GM12878 (cell line): ENCODE data around the gene IARS2. TPM values are rescaled to one million over a fixed set of nuclear protein-coding genes. Genes with fewer than 3 reads are reported as not detected.

Experiments used
- ATAC-seq: fragments of 200-7000 bp; cut with Tn5 transposase; 3 replicates; pipeline ENCODE4 v1.9.1; 2020; ENCODE audit warnings: mild to moderate bottlenecking, moderate library complexity
- BruUV-seq: library from RNA; stranded (reverse); fragments of 400-500 nt; replicated peaks from 2 replicates; lab custom pipeline; 2021; lab: Mats Ljungman, UMichigan
- CTCF ChIA-PET: fragments of 300-600 bp; sonication (Branson Sonifier 250); formaldehyde crosslinking; extraction: SDS; loops from one replicate; lab custom pipeline; 2021; ENCODE audit warnings: inconsistent platforms; lab: Yijun Ruan, JAX
- POLR2A ChIA-PET: fragments of 350-600 bp; formaldehyde crosslinking; extraction: SDS; loops from one replicate; lab custom pipeline; 2021; ENCODE audit warnings: inconsistent platforms; lab: Charles Lee
- RAD21 ChIA-PET: fragments of 300-600 bp; sonication (Branson Sonifier 250); formaldehyde crosslinking; loops from one replicate; lab custom pipeline; 2023; ENCODE audit warnings: antibody characterized with exemption; ENCODE audit not compliant: unreplicated experiment; lab: Charles Lee
- SMC1A ChIA-PET: fragments of 300-600 bp; sonication (Branson Sonifier 250); formaldehyde crosslinking; loops from one replicate; lab custom pipeline; 2023; ENCODE audit not compliant: unreplicated experiment, uncharacterized antibody; lab: Charles Lee
- DNase-seq: peaks from one replicate; pipeline ENCODE4 v3.0.0-alpha.2; 2011; ENCODE audit warnings: low read depth, low spot score
- FAIRE-seq: peaks from 3 replicates; lab custom pipeline; 2011; peaks lifted over from hg19 to GRCh38; lab: Jason Lieb, UNC
- H2AFZ ChIP-seq: 2 replicates; pipeline ENCODE4 v1.6.0; 2011; ENCODE audit warnings: low read depth, low read length, control low read depth; ENCODE audit not compliant: control insufficient read depth
- H3K27ac ChIP-seq: 2 replicates; pipeline ENCODE4 v1.5.1; 2011; ENCODE audit warnings: control low read depth; ENCODE audit not compliant: control insufficient read depth, insufficient read depth
- H3K27me3 ChIP-seq, 2 experiments: replicated peaks in 1 of 2; 2 replicates each; pipeline versions ENCODE4 v1.6.0 to v1.6.1; 2011; ENCODE audit warnings: low read length in 1 of 2; ENCODE audit not compliant: control insufficient read depth in 2 of 2, insufficient read depth in 2 of 2
- H3K36me3 ChIP-seq, 2 experiments: 2 replicates each; pipeline ENCODE4 v1.5.1; 2011; ENCODE audit warnings: low read length in 1 of 2; ENCODE audit not compliant: control insufficient read depth in 2 of 2, insufficient read depth in 2 of 2
- H3K4me1 ChIP-seq: 2 replicates; pipeline ENCODE4 v1.6.1; 2011; ENCODE audit warnings: mild to moderate bottlenecking, low read length, moderate library complexity, mixed read lengths; ENCODE audit not compliant: control insufficient read depth, insufficient read depth
- H3K4me2 ChIP-seq: 2 replicates; pipeline ENCODE4 v1.6.0; 2011; ENCODE audit warnings: control low read depth; ENCODE audit not compliant: control insufficient read depth, insufficient read depth
- H3K4me3 ChIP-seq: fragments of 200-600 bp; sonication (generic); 2 replicates; pipeline ENCODE4 v1.5.1; 2016
- H3K79me2 ChIP-seq: 2 replicates; pipeline ENCODE4 v1.6.0; 2011; ENCODE audit warnings: low read length; ENCODE audit not compliant: control insufficient read depth, insufficient read depth
- H3K9ac ChIP-seq: 2 replicates; pipeline ENCODE4 v1.8.0; 2011; ENCODE audit warnings: low read length, control low read depth, mixed read lengths; ENCODE audit not compliant: control insufficient read depth, insufficient read depth
- H3K9me3 ChIP-seq: replicated peaks from 3 replicates; pipeline ENCODE4 v1.5.1; 2011; ENCODE audit warnings: mild to moderate bottlenecking, low read length; ENCODE audit not compliant: control insufficient read depth, insufficient read depth
- H4K20me1 ChIP-seq: 2 replicates; pipeline ENCODE4 v1.6.0; 2011; ENCODE audit not compliant: control insufficient read depth, insufficient read depth
- BMI1 ChIP-seq: fragments of 450-650 bp; IDR thresholded peaks from 2 replicates; pipeline ENCODE4 v1.6.1; 2016; ENCODE audit warnings: mild to moderate bottlenecking, moderate library complexity, borderline replicate concordance
- CHD2 ChIP-seq: IDR thresholded peaks from 2 replicates; pipeline ENCODE4 v1.6.1; 2011; ENCODE audit warnings: low read depth, low read length, improper control_type of control experiment, borderline replicate concordance
- IRF5 ChIP-seq: fragments of 450-650 bp; IDR thresholded peaks from 2 replicates; pipeline ENCODE4 v1.6.1; 2017; ENCODE audit warnings: borderline replicate concordance
- KLF5 ChIP-seq: fragments of 450-650 bp; IDR thresholded peaks from 2 replicates; pipeline ENCODE4 v1.6.1; 2014; ENCODE audit warnings: mild to moderate bottlenecking; ENCODE audit not compliant: partially characterized antibody
- PAX8 ChIP-seq: fragments of 450-650 bp; IDR thresholded peaks from 2 replicates; pipeline ENCODE4 v1.6.1; 2017; ENCODE audit warnings: mild to moderate bottlenecking, moderate library complexity
- POLR2AphosphoS5 ChIP-seq: IDR thresholded peaks from 2 replicates; pipeline ENCODE4 v1.6.1; 2011; ENCODE audit warnings: mild to moderate bottlenecking, low read length, inconsistent platforms
- SIN3A ChIP-seq: IDR thresholded peaks from 2 replicates; pipeline ENCODE4 v1.6.1; 2012; ENCODE audit warnings: low read depth, low read length, improper control_type of control experiment
- TARDBP ChIP-seq: IDR thresholded peaks from 2 replicates; pipeline ENCODE4 v1.6.1; 2016; ENCODE audit warnings: borderline replicate concordance
- ZSCAN29 ChIP-seq: fragments of 450-650 bp; IDR thresholded peaks from 2 replicates; pipeline ENCODE4 v1.6.1; 2017; ENCODE audit warnings: mild to moderate bottlenecking, moderate library complexity
- ZZZ3 ChIP-seq: IDR thresholded peaks from 2 replicates; pipeline ENCODE4 v1.6.1; 2011; ENCODE audit warnings: low read depth; ENCODE audit not compliant: control insufficient read depth, insufficient read length
- WGBS: methylation state at CpG from one replicate; pipeline ENCODE4 v1.1.6; 2016; ENCODE audit warnings: low lambda C conversion rate; ENCODE audit not compliant: insufficient replicate concordance, insufficient coverage; ENCODE audit errors: missing lambda C conversion rate; 5-methylcytosine and 5-hydroxymethylcytosine counted together
- in situ Hi-C: fragments of 300-500 bp; cut with MboI; formaldehyde crosslinking; loops from 9 replicates; pipeline ENCODE4 v1.14.3; 2018; ENCODE audit warnings: mixed read lengths
- intact Hi-C: fragments of 100-400 bp; cut with micrococcal nuclease; formaldehyde crosslinking; loops from one replicate; pipeline ENCODE4 v1.14.2; 2022; ENCODE audit not compliant: unreplicated experiment
- polyA plus RNA-seq, 11 experiments: library from polyadenylated mRNA; depleted of rRNA in 4 of 11; unstranded in 6 of 11; stranded (reverse) in 5 of 11; fragments of >200 nt; fragmentation: Nextera tagmentation in 4 of 11; fragmentation: Illumina TruSeq in 1 of 11; extraction: Ambion mirVana in 4 of 11; extraction: Trizol in 1 of 11; gene quantifications; 1 replicate in 1 of 11; 2 replicates in 10 of 11; pipeline versions ENCODE4 v1.2.1 to v1.2.3, GENCODE V29; 2011 to 2016; ENCODE audit warnings: inconsistent platforms in 2 of 11, missing spikeins in 2 of 11, low read depth in 1 of 11
- total RNA-seq, 4 experiments: library from RNA; depleted of rRNA in 3 of 4; stranded (reverse); fragments of >200 nt in 3 of 4; fragmentation: Illumina TruSeq in 1 of 4; extraction: Trizol in 1 of 4; gene quantifications; 2 replicates each; pipeline versions ENCODE4 v1.2.1 to v1.2.3, GENCODE V29; 2013 to 2021
- TF ChIP-seq, protein P1 (sequence below): IDR thresholded peaks from 2 replicates; pipeline ENCODE4 v1.6.1; 2011; ENCODE audit warnings: low read depth, low read length, improper control_type of control experiment, borderline replicate concordance

The IARS2 gene
- total and polyA plus RNA-seq, 10 of the 15 experiments (the other 5 are each of a cell fraction or from before 2014, with no cell fraction given), result 23.7 to 100 (median 66.8) TPM

- intact Hi-C loops (no loop called here), in situ Hi-C loops (no loop called here)
- no peak for DNase-seq
- Histone ChIP-seq H3K27ac (no peak overlapping the region), H4K20me1 (no peaks in the 10 kb centered on the region), H3K4me3 (no peak overlapping the region), H3K9ac (no peak overlapping the region), H3K4me2 (no peak overlapping the region), H3K79me2 (no peaks in the 10 kb centered on the region; the same call in none of the 2 replicates), H3K36me3 (peaks cover 0 to 19% of the 10 kb centered on the region in 2 experiments; a peak in 3 of 4 replicates), H3K27me3 (no peaks in the 10 kb centered on the region), H3K9me3 (peaks cover 2% of the 10 kb centered on the region; the same call in 1 of the 3 replicates), H3K4me1 (no peaks in the 10 kb centered on the region), H2AFZ (no peak overlapping the region)
- no TSS peak for BruUV-seq
- no peak for FAIRE-seq
- 96% methylated on average over 4 of the region's 4 CpGs for WGBS
- RAD21 ChIA-PET, result no interaction called here
- ATAC-seq, result no peak
- SMC1A ChIA-PET, result no interaction called here
- CTCF ChIA-PET, result no interaction called here
- TF ChIP-seq PAX8, result no peak
- POLR2A ChIA-PET, result interaction anchor here (0.6 kb wide), 1 partner anchor 46 kb away, joined by 3 read pairs; no protein-coding TSS in a partner anchor
Observed at GRCh38 chr1:220076861-220077762, 16.8 kb upstream of the IARS2 start.

- Histone ChIP-seq H2AFZ (no peak overlapping the region), H3K27ac (no peak overlapping the region), H3K27me3 (no peaks in the 10 kb centered on the region), H4K20me1 (no peaks in the 10 kb centered on the region), H3K9me3 (peaks cover 2% of the 10 kb centered on the region; the same call in 1 of the 3 replicates), H3K4me3 (no peak overlapping the region), H3K79me2 (no peaks in the 10 kb centered on the region; the same call in none of the 2 replicates), H3K9ac (no peak overlapping the region), H3K4me2 (no peak overlapping the region), H3K4me1 (no peaks in the 10 kb centered on the region), H3K36me3 (peaks cover 0 to 13% of the 10 kb centered on the region in 2 experiments; a peak in 1 of 4 replicates)
- CTCF ChIA-PET, result no interaction called here
- SMC1A ChIA-PET, result no interaction called here
- POLR2A ChIA-PET, result no interaction called here
- in situ Hi-C loops, result no loop called here
- ATAC-seq (no peak), FAIRE-seq (no peak), DNase-seq (no peak)
- intact Hi-C loops, result no loop called here
- RAD21 ChIA-PET, result no interaction called here
- BruUV-seq, result no TSS peak
- WGBS, result 97% methylated on average over 3 of the region's 3 CpGs
- TF ChIP-seq, protein P1, sequence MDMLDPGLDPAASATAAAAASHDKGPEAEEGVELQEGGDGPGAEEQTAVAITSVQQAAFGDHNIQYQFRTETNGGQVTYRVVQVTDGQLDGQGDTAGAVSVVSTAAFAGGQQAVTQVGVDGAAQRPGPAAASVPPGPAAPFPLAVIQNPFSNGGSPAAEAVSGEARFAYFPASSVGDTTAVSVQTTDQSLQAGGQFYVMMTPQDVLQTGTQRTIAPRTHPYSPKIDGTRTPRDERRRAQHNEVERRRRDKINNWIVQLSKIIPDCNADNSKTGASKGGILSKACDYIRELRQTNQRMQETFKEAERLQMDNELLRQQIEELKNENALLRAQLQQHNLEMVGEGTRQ, result no peak
- no peak for TF ChIP-seq SIN3A
- no peak for TF ChIP-seq TARDBP
- TF ChIP-seq POLR2AphosphoS5, result no peak
- TF ChIP-seq CHD2, result no peak
- no peak for TF ChIP-seq IRF5
- no peak for TF ChIP-seq KLF5
- no peak for TF ChIP-seq ZZZ3
- TF ChIP-seq ZSCAN29, result no peak
- no peak for TF ChIP-seq BMI1
Observed at GRCh38 chr1:220077887-220078286, 16.0 kb upstream of the IARS2 start.
